ENCODE results near the gene APMAP.

Gene APMAP

DNA sequence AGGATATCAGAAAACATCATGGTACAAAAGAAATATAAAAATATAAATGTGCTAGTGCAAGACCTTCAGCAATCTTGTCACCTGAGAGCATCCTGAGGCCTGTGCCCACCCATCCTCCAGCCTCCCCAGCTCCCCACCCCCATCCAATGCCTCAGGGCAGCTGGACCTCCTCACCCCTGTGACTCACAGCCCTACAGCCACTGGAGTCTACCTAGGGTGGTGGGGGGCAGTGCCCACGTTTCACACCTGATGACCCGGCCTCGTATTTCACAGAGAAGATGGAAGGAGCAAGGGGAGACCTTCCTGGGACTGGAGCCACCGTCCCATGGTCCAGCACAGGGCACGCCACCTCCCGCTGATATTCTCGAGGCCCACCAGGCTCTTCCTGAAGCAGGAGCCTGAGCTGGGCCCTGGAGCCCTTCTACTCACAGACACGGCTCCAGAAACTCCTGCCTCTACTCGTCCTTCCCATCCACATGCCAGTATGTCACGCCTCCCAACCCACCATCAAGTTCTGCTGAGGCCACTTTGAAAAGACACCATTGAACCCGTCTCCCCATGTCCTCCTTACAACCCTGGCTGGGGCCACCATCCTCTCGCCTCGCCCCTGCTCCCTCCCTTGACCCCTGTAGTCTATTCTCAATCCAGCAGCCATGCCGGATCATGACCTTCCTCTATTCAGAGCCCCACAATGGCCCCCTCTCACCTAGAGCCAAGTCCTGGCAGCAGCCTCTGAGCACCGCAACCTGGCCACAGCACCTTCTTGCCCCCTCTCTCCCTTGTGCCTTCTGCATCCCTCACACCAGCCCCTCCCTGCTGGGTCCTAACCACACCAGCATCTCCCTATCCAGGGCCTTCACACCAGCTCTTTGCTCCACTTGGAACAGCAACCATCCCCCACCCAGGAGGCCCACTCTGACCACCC lies 13.3 kb downstream of the APMAP start:
- H3K9me3 ChIP-seq (ENCODE audit: severe bottlenecking) = no peaks in the 10 kb centered on the region
- peaks cover 31% of the 10 kb centered on the region for H3K36me3 ChIP-seq (ENCODE audit: low read depth)
- H3K4me1 ChIP-seq (ENCODE audit: insufficient read depth, poor library complexity, severe bottlenecking) = no peaks in the 10 kb centered on the region
- H3K27ac ChIP-seq (ENCODE audit: poor library complexity, severe bottlenecking) = no peak overlapping the region
- no peak overlapping the region for H3K4me3 ChIP-seq (ENCODE audit: severe bottlenecking)
- no peaks in the 10 kb centered on the region for H3K27me3 ChIP-seq (ENCODE audit: insufficient read depth, poor library complexity, severe bottlenecking)
- TF ChIP-seq CTCF (IDR thresholded peaks at IDR 0.05; ENCODE audit: poor library complexity, severe bottlenecking) = no peak
- ATAC-seq (ENCODE audit: low read depth) (no peak), DNase-seq (ENCODE audit: low spot score) (no peak)

DNA sequence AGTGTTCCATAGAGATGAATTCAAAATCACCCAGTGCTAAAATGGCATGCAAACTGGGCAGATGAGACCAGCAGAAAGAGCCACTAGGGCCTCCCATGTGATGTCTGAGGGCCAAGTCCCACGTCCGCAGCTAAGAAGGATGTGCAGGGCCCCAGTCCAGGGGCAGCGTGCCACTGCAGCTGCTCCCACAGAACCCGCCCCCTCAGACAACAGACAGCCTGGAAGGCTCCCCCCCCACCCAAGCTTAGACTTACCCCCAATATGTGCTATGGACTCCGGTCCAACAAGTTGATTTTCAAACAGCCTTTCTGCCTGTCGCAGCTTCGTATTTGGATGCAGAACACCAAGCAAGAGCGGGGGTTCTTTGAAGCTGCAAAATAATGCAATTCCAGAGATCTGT lies 14.0 kb downstream of the APMAP start:
- Histone ChIP-seq H3K27me3 (ENCODE audit: insufficient read depth, poor library complexity, severe bottlenecking) (no peaks in the 10 kb centered on the region), H3K4me1 (ENCODE audit: insufficient read depth, poor library complexity, severe bottlenecking) (no peaks in the 10 kb centered on the region), H3K9me3 (ENCODE audit: severe bottlenecking) (no peaks in the 10 kb centered on the region), H3K27ac (ENCODE audit: poor library complexity, severe bottlenecking) (no peak overlapping the region), H3K36me3 (ENCODE audit: low read depth) (peaks cover 28% of the 10 kb centered on the region), H3K4me3 (ENCODE audit: severe bottlenecking) (no peak overlapping the region)
- TF ChIP-seq CTCF (IDR thresholded peaks at IDR 0.05; ENCODE audit: poor library complexity, severe bottlenecking) = no peak
- DNase-seq (ENCODE audit: low spot score) (no peak), ATAC-seq (ENCODE audit: low read depth) (no peak)

DNA sequence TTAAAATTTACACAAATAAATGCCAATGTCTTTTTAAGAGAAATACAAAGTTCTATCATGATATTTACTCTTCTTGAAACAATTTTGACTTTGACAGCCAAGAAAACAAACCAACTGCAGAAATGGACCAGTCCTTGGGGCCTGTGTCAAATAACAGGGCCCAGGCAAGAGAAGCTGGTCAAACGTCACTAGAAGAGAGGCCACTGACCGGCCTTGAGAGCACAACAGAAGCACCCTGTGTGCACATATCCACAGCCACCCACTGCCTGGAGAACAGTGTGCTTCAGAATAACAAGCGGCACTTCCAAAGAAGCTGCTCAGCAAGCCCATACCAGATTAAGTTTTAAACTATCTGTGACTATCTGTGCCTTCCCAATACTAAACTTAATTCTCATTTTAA lies 14.8 kb downstream of the APMAP start:
- TF ChIP-seq CTCF (IDR thresholded peaks at IDR 0.05; ENCODE audit: poor library complexity, severe bottlenecking) = no peak
- Histone ChIP-seq H3K27ac (ENCODE audit: poor library complexity, severe bottlenecking) (no peak overlapping the region), H3K27me3 (ENCODE audit: insufficient read depth, poor library complexity, severe bottlenecking) (no peaks in the 10 kb centered on the region), H3K4me3 (ENCODE audit: severe bottlenecking) (no peak overlapping the region), H3K9me3 (ENCODE audit: severe bottlenecking) (no peaks in the 10 kb centered on the region), H3K4me1 (ENCODE audit: insufficient read depth, poor library complexity, severe bottlenecking) (no peaks in the 10 kb centered on the region), H3K36me3 (ENCODE audit: low read depth) (peaks cover 21% of the 10 kb centered on the region)
- DNase-seq (ENCODE audit: low spot score) = no peak
- no peak for ATAC-seq (ENCODE audit: low read depth)

- H3K9me3 ChIP-seq (ENCODE audit: severe bottlenecking) = no peaks in the 10 kb centered on the region
- H3K4me3 ChIP-seq (ENCODE audit: severe bottlenecking) = no peak overlapping the region
- no peak overlapping the region for H3K27ac ChIP-seq (ENCODE audit: poor library complexity, severe bottlenecking)
- DNase-seq (ENCODE audit: low spot score) = no peak
- peaks cover 20% of the 10 kb centered on the region for H3K36me3 ChIP-seq (ENCODE audit: low read depth)
- ATAC-seq (ENCODE audit: low read depth) = no peak
- no peaks in the 10 kb centered on the region for H3K27me3 ChIP-seq (ENCODE audit: insufficient read depth, poor library complexity, severe bottlenecking)
- H3K4me1 ChIP-seq (ENCODE audit: insufficient read depth, poor library complexity, severe bottlenecking) = no peaks in the 10 kb centered on the region
- no peak for TF ChIP-seq CTCF (IDR thresholded peaks at IDR 0.05; ENCODE audit: poor library complexity, severe bottlenecking)
These were observed 15.2 kb downstream of the APMAP start for GRCh38 chr20:24977336-24977735.

GRCh38 chr20:24972341-24972740 lies 20.2 kb downstream of the APMAP start:
- Histone ChIP-seq H3K4me3 (ENCODE audit: severe bottlenecking) (no peak overlapping the region), H3K27me3 (ENCODE audit: insufficient read depth, poor library complexity, severe bottlenecking) (no peaks in the 10 kb centered on the region), H3K9me3 (ENCODE audit: severe bottlenecking) (no peaks in the 10 kb centered on the region), H3K36me3 (ENCODE audit: low read depth) (peaks cover 52% of the 10 kb centered on the region), H3K4me1 (ENCODE audit: insufficient read depth, poor library complexity, severe bottlenecking) (no peaks in the 10 kb centered on the region), H3K27ac (ENCODE audit: poor library complexity, severe bottlenecking) (no peak overlapping the region)
- DNase-seq (ENCODE audit: low spot score) (no peak), ATAC-seq (ENCODE audit: low read depth) (no peak)
- TF ChIP-seq CTCF (IDR thresholded peaks at IDR 0.05; ENCODE audit: poor library complexity, severe bottlenecking) = no peak

All from RWPE2 (cell line).